Measurements from ENCODE around the gene CAMKK1.
A peak's percentile ranks its signal among the peaks of the same experiment; 100 is the strongest.

The CAMKK1 gene

DNA sequence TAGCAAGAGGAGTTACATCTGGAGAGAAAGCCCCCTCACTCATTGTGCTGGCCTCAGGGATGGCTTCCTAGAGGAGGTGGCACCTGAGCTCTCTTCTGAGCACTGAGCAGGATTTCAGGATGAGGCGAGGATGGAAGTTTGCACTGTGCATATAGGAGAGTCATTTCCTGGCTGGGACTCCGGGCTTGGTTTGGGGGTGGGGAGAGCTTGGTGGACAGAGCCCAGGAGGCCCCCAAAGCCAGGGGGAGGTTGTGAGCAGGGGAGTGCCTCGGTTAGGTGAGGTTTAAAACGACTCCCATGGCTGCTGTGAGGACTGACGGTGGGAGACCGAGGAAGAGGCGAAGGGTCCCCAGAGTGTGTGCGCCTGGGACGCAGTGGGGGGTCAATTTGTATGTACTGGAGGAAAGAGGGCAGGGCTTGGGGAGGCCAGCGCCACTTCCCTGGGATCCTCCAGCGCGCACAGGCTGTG, 1.2 kb downstream of the CAMKK1 start:
- DNase-seq (ENCODE audit: low read depth in 2 of 2) = no peak
- TF ChIP-seq, protein P1, sequence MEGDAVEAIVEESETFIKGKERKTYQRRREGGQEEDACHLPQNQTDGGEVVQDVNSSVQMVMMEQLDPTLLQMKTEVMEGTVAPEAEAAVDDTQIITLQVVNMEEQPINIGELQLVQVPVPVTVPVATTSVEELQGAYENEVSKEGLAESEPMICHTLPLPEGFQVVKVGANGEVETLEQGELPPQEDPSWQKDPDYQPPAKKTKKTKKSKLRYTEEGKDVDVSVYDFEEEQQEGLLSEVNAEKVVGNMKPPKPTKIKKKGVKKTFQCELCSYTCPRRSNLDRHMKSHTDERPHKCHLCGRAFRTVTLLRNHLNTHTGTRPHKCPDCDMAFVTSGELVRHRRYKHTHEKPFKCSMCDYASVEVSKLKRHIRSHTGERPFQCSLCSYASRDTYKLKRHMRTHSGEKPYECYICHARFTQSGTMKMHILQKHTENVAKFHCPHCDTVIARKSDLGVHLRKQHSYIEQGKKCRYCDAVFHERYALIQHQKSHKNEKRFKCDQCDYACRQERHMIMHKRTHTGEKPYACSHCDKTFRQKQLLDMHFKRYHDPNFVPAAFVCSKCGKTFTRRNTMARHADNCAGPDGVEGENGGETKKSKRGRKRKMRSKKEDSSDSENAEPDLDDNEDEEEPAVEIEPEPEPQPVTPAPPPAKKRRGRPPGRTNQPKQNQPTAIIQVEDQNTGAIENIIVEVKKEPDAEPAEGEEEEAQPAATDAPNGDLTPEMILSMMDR (IDR thresholded peaks at IDR 0.05; ENCODE audit: low read depth, low read length) = no peak
- peak overlapping the region; percentile 61 to 64 for H3K4me3 ChIP-seq (replicated peaks in 1 of 2; ENCODE audit: low read depth in 2 of 2, low read length in 2 of 2)

DNA sequence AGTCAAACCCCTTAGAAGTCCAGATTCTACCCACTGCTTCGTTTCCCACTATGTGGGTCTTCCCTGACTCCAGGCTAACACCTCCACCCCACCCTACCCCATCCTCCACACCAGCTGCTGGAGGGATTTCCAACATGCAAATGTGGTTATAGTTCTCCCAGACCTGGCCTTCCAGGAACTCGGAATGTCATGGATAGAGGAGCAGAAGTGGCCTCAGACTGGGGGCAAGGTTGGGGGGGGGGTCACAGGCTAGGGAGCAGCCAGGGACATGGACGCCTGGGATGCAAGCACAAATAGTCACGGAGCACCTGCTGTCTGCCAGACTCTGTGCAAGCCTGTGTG, 2.0 kb downstream of the CAMKK1 start:
- no peak overlapping the region for H3K4me3 ChIP-seq (replicated peaks in 1 of 2; ENCODE audit: low read depth in 2 of 2, low read length in 2 of 2)
- no peak for DNase-seq (ENCODE audit: low read depth in 2 of 2)
- TF ChIP-seq, protein P1 (IDR thresholded peaks at IDR 0.05; ENCODE audit: low read depth, low read length) = no peak

DNA sequence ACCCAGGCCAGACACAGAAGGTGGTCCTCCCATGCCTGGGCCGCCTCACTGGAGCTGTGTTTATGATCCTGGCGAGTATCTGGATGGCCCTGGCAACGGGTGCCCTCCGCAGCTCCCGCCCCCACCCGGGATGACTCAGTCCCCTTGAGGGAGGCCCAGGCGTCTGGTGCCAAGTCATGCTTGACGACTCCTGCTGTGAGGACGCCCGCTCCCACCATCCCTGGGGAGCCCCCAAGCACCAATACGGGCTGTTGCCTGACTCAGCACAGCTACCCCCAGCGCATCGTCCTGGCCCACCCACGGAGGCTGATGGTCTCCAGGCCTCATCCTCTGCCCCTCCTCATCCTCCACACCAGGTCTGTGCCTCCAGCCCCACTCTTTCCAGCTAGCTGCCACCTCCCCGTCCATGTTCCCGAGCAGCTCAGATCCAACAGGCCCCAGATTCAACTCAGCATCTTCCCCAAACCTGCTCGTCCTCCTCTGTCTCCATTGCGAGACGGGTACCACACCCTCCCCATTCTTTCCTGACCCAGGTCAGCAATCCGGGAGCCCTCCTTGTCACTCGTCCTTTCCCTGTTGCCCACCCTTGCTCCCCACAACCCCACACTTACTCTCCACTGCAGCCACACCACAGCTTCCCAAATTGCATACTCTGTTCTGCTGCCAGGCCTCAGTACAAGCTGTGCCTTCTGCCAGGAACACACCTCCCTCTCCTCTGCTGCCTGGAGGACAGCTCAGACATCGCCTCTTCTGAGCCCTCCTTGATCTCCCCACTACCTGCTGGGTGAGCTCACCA, 2.6 kb downstream of the CAMKK1 start:
- peak; percentile 92 to 95 for DNase-seq (ENCODE audit: low read depth in 2 of 2)
- TF ChIP-seq, protein P1 (IDR thresholded peaks at IDR 0.05; ENCODE audit: low read depth, low read length) = no peak
- H3K4me3 ChIP-seq (replicated peaks in 1 of 2; ENCODE audit: low read depth in 2 of 2, low read length in 2 of 2) = no peak overlapping the region

GRCh38 chr17:3889325-3890012, 3.4 kb downstream of the CAMKK1 start:
- no peak for DNase-seq (ENCODE audit: low read depth in 2 of 2)
- H3K4me3 ChIP-seq (replicated peaks in 1 of 2; ENCODE audit: low read depth in 2 of 2, low read length in 2 of 2) = no peak overlapping the region
- TF ChIP-seq, protein P1 (IDR thresholded peaks at IDR 0.05; ENCODE audit: low read depth, low read length) = no peak

DNA sequence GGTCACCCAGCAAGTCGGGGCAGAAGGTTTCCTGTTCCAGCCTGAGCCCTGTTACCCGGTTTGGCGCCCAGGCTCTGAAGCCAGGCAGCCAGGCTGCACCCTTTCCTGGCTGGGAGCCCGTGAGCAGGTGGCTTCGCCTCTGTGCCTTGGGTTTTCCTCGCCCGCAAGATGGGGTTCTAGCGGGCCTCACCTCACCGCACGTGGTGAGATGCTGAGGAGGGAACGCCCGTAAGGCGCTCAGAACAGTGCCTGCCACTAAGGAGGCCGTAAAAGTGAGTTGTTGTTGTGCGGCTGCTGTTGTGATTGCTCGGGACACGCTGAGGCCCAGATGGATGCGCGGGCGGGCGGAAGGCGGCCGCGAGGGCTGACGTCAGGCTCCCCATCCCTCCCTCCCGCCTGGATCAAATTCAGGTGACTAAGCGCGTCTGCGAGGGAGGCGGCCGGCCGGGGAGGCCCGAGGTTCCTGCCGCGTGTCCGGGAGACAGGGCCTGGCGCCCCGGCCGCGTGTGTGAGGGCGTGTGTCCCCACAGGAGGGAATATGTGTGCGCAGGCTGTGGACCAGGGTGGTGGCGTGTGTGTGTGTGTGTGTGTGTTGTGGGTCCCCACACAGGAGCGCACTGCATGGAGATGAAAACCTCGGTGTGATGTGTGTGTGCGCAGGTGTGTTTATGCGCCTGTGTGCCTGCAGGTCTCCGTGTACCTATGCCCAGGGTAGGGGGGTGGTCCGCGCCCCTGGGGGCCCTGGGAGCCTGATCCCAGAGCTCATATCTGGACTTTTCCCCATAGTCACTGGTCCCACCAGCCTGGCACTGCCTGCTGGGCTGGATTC, 4.3 kb downstream of the CAMKK1 start:
- peak; percentile 90 to 96 for DNase-seq (ENCODE audit: low read depth in 2 of 2)
- H3K4me3 ChIP-seq (replicated peaks in 1 of 2; ENCODE audit: low read depth in 2 of 2, low read length in 2 of 2) = no peak overlapping the region

GRCh38 chr17:3887804-3888203, 5.0 kb downstream of the CAMKK1 start:
- no peak for DNase-seq (ENCODE audit: low read depth in 2 of 2)
- TF ChIP-seq, protein P1 (IDR thresholded peaks at IDR 0.05; ENCODE audit: low read depth, low read length) = no peak
- no peak overlapping the region for H3K4me3 ChIP-seq (replicated peaks in 1 of 2; ENCODE audit: low read depth in 2 of 2, low read length in 2 of 2)

More for the DNA sequence above, 4.3 kb downstream of the CAMKK1 start:
- TF ChIP-seq, protein P1 (IDR thresholded peaks at IDR 0.05; ENCODE audit: low read depth, low read length) = no peak

All from cardiac fibroblast (primary cell).